HG02852 (cell line): Measurements from ENCODE around the gene PRR32.
A peak's percentile ranks its signal among the peaks of the same experiment; 100 is the strongest.
"Not testable (repeated sequence)": the region's sequence is repeated elsewhere in the genome, so short reads cannot be mapped to it uniquely, and the experiment has no call there.

ENCODE experiments used
- ATAC-seq: cut with Tn5 transposase; IDR thresholded peaks from one replicate; pipeline ENCODE4 v1.9.1; 2021; ENCODE audit warnings: mild to moderate bottlenecking, moderate library complexity; ENCODE audit not compliant: unreplicated experiment

The PRR32 gene

DNA sequence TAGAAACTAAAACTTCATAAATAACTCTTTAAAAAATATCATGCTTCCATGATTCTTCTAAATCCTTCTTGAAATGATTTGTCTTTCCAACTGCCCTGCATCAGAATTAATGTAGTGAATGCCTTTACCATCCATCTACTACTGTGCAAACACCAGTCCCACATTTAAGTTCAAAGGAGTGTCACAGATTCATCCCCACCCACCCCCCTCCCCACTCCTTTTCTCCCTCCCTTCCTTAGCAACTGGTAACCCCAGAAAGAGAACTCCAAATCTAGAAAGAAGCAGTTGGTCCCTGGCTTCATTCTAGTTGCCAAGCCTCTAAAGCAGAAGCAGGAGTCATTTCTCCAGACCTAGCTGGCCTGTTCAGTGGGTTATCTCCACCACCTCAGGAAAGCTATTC is at the start of gene PRR32:
Gene PRR32, plus strand, starts transcription at position 301 of the 400 bp plus-strand sequence. CDS start 115 bp downstream, outside the sequence.
- no peak for ATAC-seq

GRCh38 chrX:126770179-126770578 is 49.4 kb upstream of the PRR32 start:
- peak; percentile 88 for ATAC-seq

GRCh38 chrX:126785539-126785938 is 34.0 kb upstream of the PRR32 start:
- ATAC-seq = no peak

DNA sequence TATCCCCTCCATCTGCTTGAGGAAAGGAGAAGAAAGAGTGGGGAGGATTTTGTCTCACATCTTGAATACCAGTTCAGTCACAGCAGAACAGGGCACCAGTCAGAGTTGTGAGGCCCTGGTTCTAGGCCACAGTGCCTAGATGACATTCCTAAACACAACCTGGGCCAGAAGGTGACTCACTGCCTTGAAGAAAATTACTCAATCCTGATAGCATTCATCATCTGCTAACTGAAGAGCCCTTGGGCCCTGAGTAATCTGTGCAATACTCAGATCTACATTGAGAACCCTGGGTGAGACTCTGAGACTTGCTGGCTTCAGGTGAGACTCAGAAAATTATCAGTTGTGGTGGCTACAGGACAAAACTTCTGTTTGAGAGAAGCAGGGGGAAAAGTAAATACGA is 20.5 kb upstream of the PRR32 start:
- ATAC-seq = no peak

- ATAC-seq = not testable (repeated sequence)
These were observed 12.7 kb upstream of the PRR32 start for GRCh38 chrX:126806784-126807183.

- ATAC-seq = no peak
These were observed 3.7 kb upstream of the PRR32 start for GRCh38 chrX:126815806-126816205.

DNA sequence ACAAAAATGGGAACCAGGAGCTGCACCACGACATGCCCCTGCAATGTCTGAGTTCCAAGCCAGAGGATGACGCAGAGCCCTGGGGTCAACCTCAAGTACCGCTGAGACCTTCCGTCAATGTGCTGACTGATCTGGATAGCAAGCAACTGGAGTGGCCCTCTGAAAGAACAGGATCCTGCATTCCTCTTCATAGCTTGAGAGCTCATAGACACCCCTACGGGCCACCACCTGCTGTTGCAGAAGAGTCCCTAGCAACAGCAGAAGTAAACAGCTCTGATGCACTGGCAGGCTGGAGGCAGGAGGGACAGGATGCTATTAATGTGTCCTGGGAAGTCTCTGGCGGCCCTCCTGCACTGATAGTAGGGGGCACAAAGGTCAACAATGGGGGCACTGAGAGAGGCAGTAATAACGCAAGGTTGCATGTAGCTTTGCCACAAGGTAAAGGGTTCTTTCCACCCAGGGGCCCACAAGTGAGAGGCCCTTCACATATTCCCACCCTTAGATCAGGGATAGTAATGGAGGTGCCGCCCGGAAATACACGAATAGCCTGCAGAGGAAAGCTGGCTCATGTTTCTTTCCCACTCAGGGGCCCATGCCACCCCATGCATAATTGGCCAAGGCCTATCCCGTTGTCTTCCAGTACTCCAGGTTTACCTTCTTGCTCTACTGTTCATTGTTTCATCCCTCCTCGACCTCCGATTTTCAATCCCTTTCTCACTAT is 1.3 kb downstream of the PRR32 start:
- ATAC-seq = no peak

GRCh38 chrX:126824338-126825007 is 4.9 kb downstream of the PRR32 start:
- no peak for ATAC-seq

DNA sequence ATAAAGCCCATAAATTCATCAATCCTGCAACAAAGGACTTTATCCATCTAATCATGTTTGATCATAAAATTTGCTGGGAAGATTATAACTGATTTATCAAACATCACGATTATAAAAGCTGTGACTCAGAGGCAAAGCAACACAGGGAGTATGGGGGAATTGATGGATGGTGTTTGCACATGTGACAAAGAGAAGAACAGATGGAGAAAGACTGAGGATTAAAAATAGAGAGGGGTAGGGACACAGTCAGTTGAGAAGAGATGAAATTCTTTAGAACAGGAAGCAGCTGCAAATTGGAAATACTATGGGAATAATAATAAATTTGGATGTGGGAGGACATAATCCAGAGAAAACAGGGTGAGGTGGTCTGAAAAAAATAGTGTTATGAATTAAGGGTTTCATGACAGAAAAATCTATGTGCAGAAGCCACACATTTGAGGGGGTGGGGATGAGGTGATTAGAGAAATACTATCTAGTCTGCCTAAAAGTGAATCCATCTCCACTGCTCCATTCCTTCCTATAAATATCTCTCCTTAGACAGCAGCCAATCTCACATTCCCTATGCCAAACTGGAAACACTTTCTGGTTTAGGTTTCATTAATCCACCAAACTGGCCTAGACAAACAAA is 6.2 kb downstream of the PRR32 start:
- no peak for ATAC-seq

- ATAC-seq = no peak
These were observed 16.7 kb downstream of the PRR32 start for GRCh38 chrX:126836186-126836585.

GRCh38 chrX:126847143-126847542 is 27.6 kb downstream of the PRR32 start:
- no peak for ATAC-seq

GRCh38 chrX:126855839-126856524 is 36.5 kb downstream of the PRR32 start:
- no peak for ATAC-seq
